ENCODE measurements around the gene CDC42BPG. TPM values are rescaled to one million over a fixed set of nuclear protein-coding genes. Genes with fewer than 3 reads are reported as not detected.

Gene CDC42BPG
- total and polyA plus RNA-seq, 8 donors, result 6.8 to 25.9 (median 9.0) TPM

- Histone ChIP-seq H3K27me3 (no peaks in the 10 kb centered on the region), H3K4me3 (no peak overlapping the region), H3K36me3 (peaks cover 0 to 38% of the 10 kb centered on the region in 2 donors), H3K27ac (no peak overlapping the region), H3K9me3 (no peaks in the 10 kb centered on the region), H3K4me1 (peaks cover 0 to 28% of the 10 kb centered on the region in 2 donors)
- intact Hi-C loops (cut with DNase I), result no loop called here
- TF ChIP-seq, protein P1, sequence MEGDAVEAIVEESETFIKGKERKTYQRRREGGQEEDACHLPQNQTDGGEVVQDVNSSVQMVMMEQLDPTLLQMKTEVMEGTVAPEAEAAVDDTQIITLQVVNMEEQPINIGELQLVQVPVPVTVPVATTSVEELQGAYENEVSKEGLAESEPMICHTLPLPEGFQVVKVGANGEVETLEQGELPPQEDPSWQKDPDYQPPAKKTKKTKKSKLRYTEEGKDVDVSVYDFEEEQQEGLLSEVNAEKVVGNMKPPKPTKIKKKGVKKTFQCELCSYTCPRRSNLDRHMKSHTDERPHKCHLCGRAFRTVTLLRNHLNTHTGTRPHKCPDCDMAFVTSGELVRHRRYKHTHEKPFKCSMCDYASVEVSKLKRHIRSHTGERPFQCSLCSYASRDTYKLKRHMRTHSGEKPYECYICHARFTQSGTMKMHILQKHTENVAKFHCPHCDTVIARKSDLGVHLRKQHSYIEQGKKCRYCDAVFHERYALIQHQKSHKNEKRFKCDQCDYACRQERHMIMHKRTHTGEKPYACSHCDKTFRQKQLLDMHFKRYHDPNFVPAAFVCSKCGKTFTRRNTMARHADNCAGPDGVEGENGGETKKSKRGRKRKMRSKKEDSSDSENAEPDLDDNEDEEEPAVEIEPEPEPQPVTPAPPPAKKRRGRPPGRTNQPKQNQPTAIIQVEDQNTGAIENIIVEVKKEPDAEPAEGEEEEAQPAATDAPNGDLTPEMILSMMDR (IDR thresholded peaks at IDR 0.05), result no peak
- DNase-seq, result no peak
- no peak for ATAC-seq
Observed at GRCh38 chr11:64796757-64797541, 47.5 kb downstream of the CDC42BPG start.

GRCh38 chr11:64796047-64796756 lies 48.3 kb downstream of the CDC42BPG start:
- Histone ChIP-seq H3K4me3 (no peak overlapping the region), H3K4me1 (peaks cover 0 to 21% of the 10 kb centered on the region in 2 donors), H3K36me3 (peaks cover 0 to 44% of the 10 kb centered on the region in 2 donors), H3K27me3 (no peaks in the 10 kb centered on the region), H3K9me3 (no peaks in the 10 kb centered on the region), H3K27ac (no peak overlapping the region)
- TF ChIP-seq, protein P1 (IDR thresholded peaks at IDR 0.05), result no peak
- ATAC-seq (no peak), DNase-seq (no peak)
- intact Hi-C loops (cut with DNase I), result no loop called here

DNA sequence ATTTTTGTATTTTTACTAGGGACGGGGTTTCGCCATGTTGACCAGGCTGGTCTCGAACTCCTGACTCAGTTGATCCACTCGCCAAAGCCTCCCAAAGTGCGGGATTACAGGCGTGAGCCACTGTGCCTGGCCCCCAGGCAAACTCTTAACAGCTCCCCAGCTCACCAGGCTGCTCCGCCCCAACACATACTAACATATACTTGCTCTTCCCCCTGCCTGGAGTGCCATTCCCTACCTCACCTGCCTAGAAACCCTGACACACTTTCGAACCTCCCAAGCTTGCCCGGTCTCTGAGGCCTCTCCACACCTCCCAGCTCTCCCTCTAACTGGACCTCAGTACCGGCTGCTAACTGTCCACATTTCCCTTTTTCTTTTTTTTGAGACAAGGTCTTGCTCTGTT lies 49.9 kb downstream of the CDC42BPG start:
- ATAC-seq, result no peak
- no peak for DNase-seq
- peaks cover 0 to 7% of the 10 kb centered on the region in 2 donors for H3K4me1 ChIP-seq
- H3K36me3 ChIP-seq, result peaks cover 0 to 53% of the 10 kb centered on the region in 2 donors
- TF ChIP-seq, protein P1 (IDR thresholded peaks at IDR 0.05), result no peak
- H3K9me3 ChIP-seq, result no peaks in the 10 kb centered on the region
- H3K4me3 ChIP-seq, result no peak overlapping the region
- no peak overlapping the region for H3K27ac ChIP-seq
- intact Hi-C loops (cut with DNase I), result no loop called here
- no peaks in the 10 kb centered on the region for H3K27me3 ChIP-seq

DNA sequence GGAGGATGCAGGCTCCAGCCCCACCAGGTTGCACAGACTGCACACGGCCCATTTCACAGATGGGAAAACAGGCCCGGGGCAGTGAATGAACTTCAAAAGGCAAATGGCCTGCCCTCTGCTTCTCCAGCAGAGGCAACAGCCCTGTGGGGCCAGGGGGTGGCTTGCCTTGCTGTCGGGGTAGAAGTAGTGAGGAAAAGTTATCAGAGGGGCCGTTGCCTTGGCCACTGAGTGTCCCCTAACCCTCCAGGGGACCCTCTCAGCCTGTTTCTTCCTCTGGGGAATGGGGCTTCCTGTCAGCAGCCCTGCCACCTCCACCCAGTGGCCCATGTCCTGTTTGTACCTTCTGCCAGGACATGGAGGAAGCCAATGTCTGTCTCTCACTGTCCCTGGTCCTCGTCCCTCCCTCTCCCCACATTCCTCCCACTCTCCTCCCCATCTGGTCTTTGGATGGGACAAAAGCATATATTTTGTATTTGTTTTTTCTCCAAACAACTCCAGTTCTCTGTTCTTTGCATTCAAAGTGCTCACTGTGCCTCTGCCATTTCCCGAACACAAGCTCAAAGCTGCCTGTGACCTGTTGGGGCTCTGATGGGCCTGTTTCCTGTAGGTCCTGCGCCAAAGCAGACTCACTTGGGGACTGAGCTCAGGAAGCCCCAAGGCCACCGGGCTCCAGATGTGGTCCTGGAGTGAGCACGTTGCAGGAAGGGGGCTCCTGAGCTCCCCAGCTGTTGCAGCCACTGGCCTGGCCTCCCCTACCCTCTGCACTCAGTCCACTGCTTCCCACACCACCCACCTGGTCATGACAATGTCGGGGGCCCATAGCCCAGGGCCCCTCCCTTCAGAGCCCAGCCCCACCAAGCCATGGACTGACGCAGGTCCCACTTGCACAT lies 50.9 kb downstream of the CDC42BPG start:
- H3K36me3 ChIP-seq, result peaks cover 0 to 57% of the 10 kb centered on the region in 2 donors
- no peaks in the 10 kb centered on the region for H3K9me3 ChIP-seq
- peaks cover 0 to 7% of the 10 kb centered on the region in 2 donors for H3K4me1 ChIP-seq
- TF ChIP-seq, protein P1 (IDR thresholded peaks at IDR 0.05), result no peak
- H3K27ac ChIP-seq, result no peak overlapping the region
- intact Hi-C loops (cut with DNase I), result no loop called here
- no peaks in the 10 kb centered on the region for H3K27me3 ChIP-seq
- no peak overlapping the region for H3K4me3 ChIP-seq
- DNase-seq, result peak in 1 of 4 donors; percentile 23
- ATAC-seq, result no peak
